Non-pigmented ciliary epithelial cell (primary cell): ENCODE results near the gene LSM10.

Experiments
- DNase-seq: peaks from one replicate; pipeline ENCODE4 v3.0.0-alpha.2; 2010; ENCODE audit warnings: low read depth

LSM10 gene

DNA sequence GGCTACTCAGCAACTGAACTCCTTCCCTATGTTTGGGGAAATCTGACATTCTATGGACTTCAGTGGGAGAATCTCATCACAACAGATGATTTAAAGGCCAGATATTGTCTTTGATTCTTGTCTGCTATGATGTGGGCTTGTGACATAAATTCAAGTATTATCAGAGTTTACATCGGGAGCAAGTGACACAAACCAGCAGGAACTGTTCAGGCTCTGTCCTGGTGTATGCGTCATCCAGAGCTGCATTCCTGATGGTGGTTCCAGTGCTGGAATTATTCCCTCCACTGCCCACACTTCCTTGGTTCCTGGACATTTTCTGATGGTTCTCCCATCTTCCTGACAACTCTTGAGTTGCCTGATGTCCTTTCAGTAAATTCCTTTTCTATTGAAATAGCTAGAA is 10.8 kb upstream of the LSM10 start:
- no peak for DNase-seq

DNA sequence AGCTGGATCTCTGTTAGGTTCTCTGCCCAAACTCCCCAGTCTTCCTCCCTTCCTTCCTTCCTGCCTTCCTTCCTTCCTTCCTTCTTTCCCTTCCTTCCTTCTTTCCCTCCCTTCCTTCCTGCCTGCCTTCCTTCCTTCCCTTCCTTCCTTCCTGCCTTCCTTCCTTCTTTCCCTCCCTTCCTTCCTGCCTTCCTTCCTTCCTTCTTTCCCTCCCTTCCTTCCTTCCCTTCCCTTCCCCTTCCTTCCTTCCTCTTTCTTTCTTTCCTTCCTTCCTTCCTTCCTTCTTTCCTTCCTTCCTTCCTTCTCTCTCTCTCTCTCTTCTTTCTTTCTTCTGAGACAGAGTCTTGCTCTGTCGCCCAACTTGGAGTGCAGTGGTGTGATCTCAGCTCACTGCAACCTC is 8.7 kb upstream of the LSM10 start:
- DNase-seq, result no peak

GRCh38 chr1:36402504-36402890 is 4.8 kb upstream of the LSM10 start:
- no peak for DNase-seq

DNA sequence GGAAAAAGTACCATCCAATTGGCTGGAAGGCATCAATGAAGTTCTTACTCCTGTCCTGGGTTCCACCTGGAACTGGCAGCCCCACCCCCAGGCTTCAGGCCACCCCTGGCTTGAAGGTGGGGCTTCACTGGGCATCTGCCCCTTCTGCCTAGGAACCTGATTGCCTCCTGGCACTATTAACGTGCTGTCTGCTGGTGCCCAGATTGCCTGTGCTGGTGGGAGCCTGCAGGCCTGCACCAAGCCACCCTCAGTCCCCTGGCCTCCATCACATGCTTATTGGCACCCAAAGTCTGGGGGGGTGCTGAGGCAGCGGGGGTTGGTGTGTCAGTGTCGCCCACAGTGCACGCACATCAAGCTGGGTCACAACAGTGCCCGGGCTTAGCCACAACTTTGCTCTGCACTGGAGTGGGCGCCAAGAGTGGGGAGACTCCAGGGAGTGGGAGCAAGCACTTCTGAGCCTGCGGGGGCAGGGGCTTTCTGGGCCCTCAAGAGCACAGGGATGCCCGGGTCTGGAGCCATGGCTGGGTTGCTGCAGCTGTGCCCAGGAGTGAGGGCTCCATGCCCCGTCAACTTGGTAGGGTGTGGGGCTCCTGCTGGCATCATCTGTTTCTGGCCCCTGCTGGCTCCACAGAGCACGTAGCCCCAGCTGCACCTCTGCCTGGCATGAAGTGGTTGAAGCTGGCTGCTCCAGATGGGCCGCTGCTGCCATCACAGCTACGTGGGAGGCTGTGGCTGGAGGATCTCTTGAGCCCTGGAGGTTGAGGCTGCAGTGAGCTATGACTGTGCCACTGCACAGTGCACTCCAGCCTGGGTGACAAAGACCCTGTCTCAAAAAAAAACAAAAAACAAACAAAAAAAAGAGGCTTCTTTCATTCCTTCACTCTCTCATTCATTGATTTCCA is 4.1 kb upstream of the LSM10 start:
- no peak for DNase-seq

GRCh38 chr1:36400825-36401601 is 3.3 kb upstream of the LSM10 start:
- DNase-seq, result no peak

DNA sequence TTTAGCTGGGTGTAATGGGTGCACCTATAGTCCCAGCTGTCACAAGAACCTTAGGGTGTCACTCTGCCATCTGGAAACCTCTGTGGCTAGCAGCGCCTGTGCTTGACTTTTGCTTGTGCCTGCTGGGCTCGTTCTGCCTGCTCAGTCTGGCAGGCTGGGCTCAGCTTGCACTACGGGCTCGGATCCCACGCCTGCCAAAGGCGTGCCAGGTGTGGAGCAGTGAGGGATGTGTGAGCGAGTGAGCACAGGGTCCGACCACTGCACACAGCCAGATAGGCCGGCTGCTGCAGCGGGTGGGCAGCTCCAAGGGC is 2.8 kb upstream of the LSM10 start:
- DNase-seq, result no peak

GRCh38 chr1:36398370-36398977 is 766 bp upstream of the LSM10 start:
- DNase-seq, result no peak

DNA sequence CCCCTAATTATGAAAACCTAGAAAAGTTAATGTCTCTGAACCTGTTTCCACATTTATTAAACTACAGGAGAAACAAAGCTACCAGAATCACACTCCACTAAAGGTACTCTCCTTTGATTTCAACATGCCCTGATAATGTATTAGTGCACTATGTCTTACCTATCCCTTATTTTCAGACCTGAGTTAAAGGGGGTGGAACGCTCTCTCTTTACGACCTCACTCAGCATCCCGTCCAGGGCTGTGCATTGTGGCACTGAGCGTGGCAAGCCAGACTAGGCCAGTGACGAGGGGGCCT is 678 bp downstream of the LSM10 start:
- no peak for DNase-seq

DNA sequence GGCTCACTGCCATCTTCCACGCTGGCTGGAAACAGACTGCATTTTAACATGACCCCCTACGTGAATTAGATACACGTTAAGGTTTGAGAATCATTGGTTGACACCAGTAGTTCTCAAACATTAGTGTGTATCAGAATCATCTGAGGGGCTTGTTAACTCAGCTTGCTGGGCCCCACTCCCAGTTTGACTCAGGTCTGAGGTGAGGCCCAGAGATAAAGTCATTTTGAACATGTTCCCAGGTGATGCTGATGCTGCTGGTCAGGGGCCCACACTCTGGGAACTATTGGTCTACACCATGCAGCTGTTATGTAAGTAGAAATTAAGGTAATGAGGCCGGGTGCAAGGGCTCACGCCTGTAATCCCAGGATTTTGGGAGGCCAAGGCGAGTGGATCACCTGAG is 1.3 kb downstream of the LSM10 start:
- no peak for DNase-seq

DNA sequence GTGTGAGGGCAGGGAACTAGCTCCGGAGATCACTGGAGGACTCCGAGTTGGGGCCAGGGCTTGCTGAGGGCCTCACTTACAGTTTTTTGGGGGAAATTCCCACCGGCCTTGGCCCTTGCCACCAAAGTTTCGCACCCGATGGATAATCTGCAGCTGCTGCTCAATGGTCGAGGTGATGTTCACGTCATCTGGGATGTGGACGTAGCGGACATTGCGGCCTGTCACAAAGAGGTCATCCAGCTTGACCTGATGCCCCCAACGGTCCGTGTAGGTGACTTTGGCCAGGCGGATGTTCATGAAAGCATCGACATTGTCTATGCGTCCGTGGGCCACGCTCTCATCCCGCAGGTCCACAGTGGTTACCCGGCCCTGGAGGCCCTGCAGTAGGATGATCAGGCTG is 4.0 kb downstream of the LSM10 start:
- no peak for DNase-seq

DNA sequence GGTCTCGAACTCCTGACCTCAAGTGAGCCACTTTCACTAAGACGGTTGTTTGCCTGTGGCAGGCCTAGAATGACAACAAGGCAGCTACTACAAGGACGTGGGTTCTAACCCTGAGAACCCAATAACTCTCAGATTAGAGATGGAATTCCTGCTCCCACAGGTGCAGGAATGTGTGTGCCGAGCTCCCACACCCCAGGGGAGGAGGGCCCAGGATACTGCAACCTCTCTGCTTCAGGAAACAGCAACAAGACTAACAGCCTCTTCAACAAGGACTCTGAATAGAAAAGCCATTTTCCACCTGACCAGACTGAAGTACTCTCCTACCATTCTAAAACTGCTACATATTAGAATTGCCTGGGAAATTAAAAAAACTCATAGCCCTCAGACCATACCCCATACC is 4.9 kb downstream of the LSM10 start:
- no peak for DNase-seq

DNA sequence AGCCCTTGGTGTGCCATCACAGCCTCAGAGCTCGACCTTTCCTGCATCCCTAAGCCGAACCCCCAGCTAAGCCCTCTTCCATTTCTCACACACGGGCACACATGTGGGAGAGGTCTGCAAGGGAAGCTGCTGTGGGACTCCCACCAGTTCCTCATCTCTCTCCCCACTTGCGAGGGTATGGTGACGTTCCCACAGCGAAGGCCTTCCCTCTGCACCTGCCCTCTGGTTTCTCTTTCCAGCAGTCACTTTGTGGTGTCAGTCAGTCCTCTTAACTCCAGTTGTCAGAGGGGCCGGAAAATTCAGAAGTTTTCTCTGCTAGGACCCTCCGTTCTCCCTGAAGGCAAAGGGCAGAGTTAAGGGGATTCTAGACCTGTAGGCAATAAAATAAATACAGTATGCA is 6.4 kb downstream of the LSM10 start:
- DNase-seq, result no peak

DNA sequence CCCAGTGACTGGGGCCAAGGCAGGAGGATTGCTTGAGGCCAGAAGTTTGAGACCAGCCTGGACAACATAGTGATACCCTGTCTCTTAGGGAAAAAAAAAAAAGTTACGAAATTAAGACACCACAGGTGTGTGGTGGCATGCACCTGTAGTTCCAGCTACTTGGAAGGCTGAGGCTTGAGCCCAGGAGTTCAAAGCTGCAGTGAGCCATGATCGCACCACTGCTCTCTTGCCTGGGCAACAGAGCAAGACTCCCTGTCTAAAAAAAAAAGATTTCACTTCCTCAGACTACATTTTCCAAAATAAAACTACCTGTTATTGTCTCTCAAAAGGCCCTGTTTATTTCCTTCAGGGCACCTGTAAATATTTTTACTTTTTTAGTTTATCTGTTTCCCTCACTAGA is 7.3 kb downstream of the LSM10 start:
- DNase-seq, result no peak

DNA sequence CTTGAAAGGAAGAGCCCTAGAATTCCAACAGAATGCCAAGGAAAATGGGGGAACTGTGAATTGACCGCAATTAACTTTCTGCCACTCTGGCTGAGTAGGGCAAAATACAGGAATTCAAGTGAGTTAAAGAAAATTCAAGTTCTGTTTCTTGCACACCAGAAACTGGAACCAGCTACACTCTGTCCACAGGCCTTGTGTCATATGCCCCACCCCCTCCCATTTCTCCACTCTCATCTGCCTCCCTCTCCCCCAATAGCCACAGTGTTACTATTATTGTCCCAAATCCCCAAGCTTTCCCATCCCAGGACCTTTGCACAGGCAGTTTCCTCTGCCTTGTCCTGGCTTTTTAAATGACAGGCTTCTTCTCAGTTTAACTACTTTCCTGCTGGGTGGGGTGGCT is 7.7 kb downstream of the LSM10 start:
- DNase-seq, result no peak

DNA sequence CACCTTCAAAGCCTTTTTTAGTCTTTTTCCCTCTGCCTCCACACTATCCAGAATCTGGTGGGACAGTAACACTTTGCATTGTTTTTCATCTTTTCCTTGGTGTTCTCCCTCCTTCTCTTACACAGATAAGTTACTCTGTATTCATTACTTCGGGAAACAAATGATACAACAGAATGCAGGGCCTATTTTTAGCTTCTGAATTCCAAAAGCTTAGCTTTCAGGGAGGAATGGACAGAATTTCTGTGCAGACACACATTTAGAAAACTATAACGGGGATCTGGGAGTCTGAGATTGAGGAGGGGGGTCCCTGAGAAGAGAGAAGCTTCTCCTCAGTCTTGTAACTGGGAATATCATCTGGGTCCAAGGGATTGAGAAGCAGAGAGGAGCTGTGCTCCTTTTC is 8.4 kb downstream of the LSM10 start:
- DNase-seq, result no peak

- no peak for DNase-seq
Measured at GRCh38 chr1:36387141-36387949, 10.4 kb downstream of the LSM10 start.

- DNase-seq, result peak; percentile 98
Measured at GRCh38 chr1:36386265-36387140, 11.2 kb downstream of the LSM10 start.

DNA sequence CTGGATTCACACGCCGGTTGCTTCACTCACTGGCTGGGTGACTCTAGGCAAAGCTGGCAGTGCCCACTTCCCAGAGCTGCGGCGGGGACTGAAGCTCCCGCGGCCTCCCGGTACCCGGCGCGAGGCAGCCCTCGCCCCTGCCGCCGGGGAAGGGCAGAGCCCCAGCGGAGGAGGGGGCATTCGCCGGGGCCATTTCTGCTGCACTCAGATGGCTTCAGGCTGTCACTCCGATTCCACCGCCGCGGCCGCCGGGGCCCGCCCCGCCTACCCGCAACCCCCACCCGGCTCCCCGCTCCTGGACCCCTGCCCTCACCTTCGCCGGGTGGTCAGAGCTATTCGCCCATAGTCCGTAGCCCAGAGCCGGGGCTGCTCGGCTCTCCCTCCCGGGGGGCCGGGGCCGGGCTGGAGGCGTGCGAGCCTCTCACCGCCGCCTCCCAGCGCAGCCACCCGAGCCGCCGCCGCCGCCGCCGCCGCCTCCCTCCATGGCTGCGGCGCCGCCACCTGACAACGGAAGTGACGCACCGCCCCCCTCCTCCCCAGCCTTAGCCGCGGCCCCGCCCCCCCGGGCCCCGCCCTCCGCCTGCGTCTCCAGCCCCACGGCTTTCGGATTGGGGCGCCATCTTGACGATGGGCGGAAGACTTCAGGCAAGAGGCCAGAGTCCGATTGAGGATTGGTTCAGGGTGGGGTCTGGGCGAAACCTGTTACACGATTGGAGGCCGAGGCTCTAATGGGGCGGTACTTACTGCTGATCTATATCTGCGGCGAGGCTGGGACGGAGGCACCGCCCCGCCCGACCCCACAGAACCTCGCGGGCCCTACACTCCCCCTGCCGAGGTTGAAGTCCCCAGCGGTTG is 12.1 kb downstream of the LSM10 start, which contains the start of gene STK40:
TSS of gene STK40 (minus strand) at position 515 of the 855 bp plus-strand sequence. CDS start 24,592 bp downstream, outside the sequence.
- DNase-seq, result peak; percentile 99

DNA sequence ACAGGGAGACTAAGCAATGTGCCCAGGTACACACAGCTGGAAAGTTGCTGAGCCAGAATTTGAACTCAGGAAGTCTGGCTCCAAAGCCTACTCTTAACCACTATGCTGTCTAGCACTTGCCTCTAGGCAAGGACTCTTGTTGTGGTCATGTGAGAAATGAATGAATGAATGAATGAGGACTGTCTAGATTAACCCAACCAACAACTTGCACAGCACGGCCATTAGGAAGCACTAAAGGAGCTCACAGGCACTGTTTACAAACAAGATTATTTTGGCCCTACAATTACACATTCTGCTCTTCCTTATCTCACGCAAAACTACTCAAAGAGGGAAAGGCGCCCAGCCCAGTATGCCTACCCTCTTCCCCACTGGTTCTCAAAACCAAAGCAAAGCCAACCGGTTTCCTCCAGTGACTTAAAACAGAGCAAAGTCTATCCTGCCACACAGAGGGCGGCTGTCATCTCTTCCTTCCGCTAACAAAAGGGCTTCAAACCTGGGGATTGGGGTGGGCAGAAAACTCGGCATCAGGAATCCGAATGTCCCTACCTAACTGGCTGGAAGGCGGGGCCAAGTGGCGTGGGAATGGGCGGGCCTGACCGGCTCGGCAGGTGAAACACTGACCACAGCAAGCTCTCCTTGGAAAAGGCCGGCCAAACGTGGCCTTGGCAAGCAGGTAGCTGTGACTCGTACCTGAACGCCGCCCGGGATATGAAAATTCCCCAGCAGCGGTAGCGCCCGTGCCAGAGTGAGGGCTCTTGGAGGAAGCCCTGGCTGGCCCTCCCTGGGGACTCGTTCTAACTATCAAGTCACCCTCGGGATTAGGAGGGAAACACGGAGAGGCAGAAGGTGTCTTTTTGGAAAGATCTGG is 12.9 kb downstream of the LSM10 start:
- no peak for DNase-seq
